Measurements from ENCODE around the gene LRRC56. TPM values are rescaled to one million over a fixed set of nuclear protein-coding genes. Genes with fewer than 3 reads are reported as not detected.

LRRC56 gene
- total and polyA plus RNA-seq, 2 of the 13 experiments (the other 11 are each of a cell fraction or from before 2014, with no cell fraction given), result 0.11 to 0.29 TPM

GRCh38 chr11:492427-493226 is 44.7 kb upstream of the LRRC56 start:
- no peak for FAIRE-seq
- no peaks in the 10 kb centered on the region for H3K9me3 ChIP-seq (ENCODE audit: low read length)
- in situ Hi-C loops (cut with HindIII; ENCODE audit: extremely low pct_ligation_motif_present, low pct_unique_long_range_greater_than_20kb) (no loop called here), intact Hi-C loops (cut with micrococcal nuclease; ENCODE audit: unreplicated experiment) (no loop called here)
- ChIA-PET POLR2A (no interaction called here), CTCF (ENCODE audit: low intra/inter-chr PET ratio, low total read pairs) (no interaction called here)
- no peak overlapping the region for H3K9ac ChIP-seq (ENCODE audit: insufficient read depth, low read depth, low read length)
- BruUV-seq (replicated peaks), result no TSS peak
- no peak overlapping the region for H3K27ac ChIP-seq (ENCODE audit: extremely low read length, insufficient read depth, low read length)
- peaks cover 17 to 29% of the 10 kb centered on the region in 2 experiments; a peak in 4 of 5 replicates for H3K36me3 ChIP-seq (replicated peaks in 1 of 2; ENCODE audit: control insufficient read depth in 1 of 2, insufficient read depth in 2 of 2, low read length in 2 of 2)
- DNase-seq (ENCODE audit: low spot score), result no peak
- H4K20me1 ChIP-seq (ENCODE audit: insufficient read depth, low read length), result no peaks in the 10 kb centered on the region
- WGBS (ENCODE audit: low lambda C conversion rate), result 97% methylated on average over 26 of the region's 32 CpGs
- no peaks in the 10 kb centered on the region for H3K27me3 ChIP-seq (ENCODE audit: control insufficient read depth in 1 of 2, insufficient read depth in 2 of 2, low read length in 2 of 2)
- ATAC-seq, result no peak
- H3K4me2 ChIP-seq (ENCODE audit: low read depth, low read length), result no peak overlapping the region
- no peak overlapping the region for H3K4me3 ChIP-seq (replicated peaks in 1 of 3; ENCODE audit: insufficient read depth in 1 of 3, low read depth in 2 of 3, low read length in 3 of 3)
- no peaks in the 10 kb centered on the region for H3K79me2 ChIP-seq (ENCODE audit: insufficient read depth, low read length)
- no peaks in the 10 kb centered on the region for H3K4me1 ChIP-seq (ENCODE audit: insufficient read depth, low read length)
- H2AFZ ChIP-seq (ENCODE audit: low read length), result no peak overlapping the region
- TF ChIP-seq ZBTB43 (CRISPR knock-in tag; conservative IDR thresholded peaks at IDR 0.05) (no peak), ZNF12 (CRISPR knock-in tag; IDR thresholded peaks at IDR 0.05) (no peak), ZNF597 (CRISPR knock-in tag; IDR thresholded peaks at IDR 0.05) (no peak), MYNN (CRISPR knock-in tag; IDR thresholded peaks at IDR 0.05; ENCODE audit: low read depth) (no peak), CAMTA2 (CRISPR knock-in tag; IDR thresholded peaks at IDR 0.05; ENCODE audit: borderline replicate concordance) (no peak), PRDM4 (CRISPR knock-in tag; IDR thresholded peaks at IDR 0.05; ENCODE audit: borderline replicate concordance) (no peak), AKNA (CRISPR knock-in tag; IDR thresholded peaks at IDR 0.05; ENCODE audit: borderline replicate concordance) (no peak), HBP1 (CRISPR knock-in tag; IDR thresholded peaks at IDR 0.05; ENCODE audit: low read depth) (no peak), POLR2G (IDR thresholded peaks at IDR 0.05; ENCODE audit: low read depth, low read length) (0 out of 2 replicates have a peak, but pooled peaks have one; percentile 3), NCOA5 (CRISPR knock-in tag; IDR thresholded peaks at IDR 0.05) (no peak), NCOA2 (CRISPR knock-in tag; IDR thresholded peaks at IDR 0.05) (no peak), RAD51 (IDR thresholded peaks at IDR 0.05; ENCODE audit: borderline replicate concordance) (no peak)
